HepG2 (cell line): ENCODE data around the gene ABCA3. TPM values are rescaled to one million over a fixed set of nuclear protein-coding genes. Genes with fewer than 3 reads are reported as not detected.

Source experiments
- CENPT ChIP-seq: sonication (generic); formaldehyde crosslinking; IDR thresholded peaks from 2 replicates; pipeline ENCODE4 v1.8.0; 2022; ENCODE audit warnings: low read depth, mild to moderate bottlenecking, moderate library complexity, missing genetic modification reagents
- FOXP4 ChIP-seq: sonication (generic); formaldehyde crosslinking; IDR thresholded peaks from 2 replicates; pipeline ENCODE4 v1.4.0; 2020; ENCODE audit warnings: missing genetic modification reagents
- GRHL1 ChIP-seq: sonication (generic); formaldehyde crosslinking; conservative IDR thresholded peaks from 2 replicates; pipeline ENCODE4 v1.8.0; 2022; ENCODE audit warnings: missing genetic modification reagents
- IRX3 ChIP-seq: sonication (generic); formaldehyde crosslinking; IDR thresholded peaks from 2 replicates; pipeline ENCODE4 v1.8.1; 2023; ENCODE audit warnings: mild to moderate bottlenecking, low read depth, missing genetic modification reagents, borderline replicate concordance
- PAF1 ChIP-seq: IDR thresholded peaks from 2 replicates; pipeline ENCODE4 v1.6.1; 2016; ENCODE audit warnings: missing genetic modification reagents, missing compliant biosample characterization
- PATZ1 ChIP-seq: sonication (generic); formaldehyde crosslinking; IDR thresholded peaks from 2 replicates; pipeline ENCODE4 v1.4.0; 2020; ENCODE audit warnings: missing genetic modification reagents
- RBAK ChIP-seq: sonication (generic); formaldehyde crosslinking; IDR thresholded peaks from 2 replicates; pipeline ENCODE4 v1.5.1; 2020; ENCODE audit warnings: mild to moderate bottlenecking, missing genetic modification reagents
- SNAPC4 ChIP-seq: sonication (generic); formaldehyde crosslinking; IDR thresholded peaks from 2 replicates; pipeline ENCODE4 v1.4.0; 2020; ENCODE audit warnings: mild to moderate bottlenecking, missing genetic modification reagents
- THAP8 ChIP-seq: sonication (generic); formaldehyde crosslinking; IDR thresholded peaks from 2 replicates; pipeline ENCODE4 v1.5.1; 2020; ENCODE audit warnings: missing genetic modification reagents, mild to moderate bottlenecking, borderline replicate concordance
- ZFP1 ChIP-seq: IDR thresholded peaks from 2 replicates; pipeline ENCODE4 v1.6.1; 2016
- ZFP36L2 ChIP-seq: sonication (generic); formaldehyde crosslinking; IDR thresholded peaks from 2 replicates; pipeline ENCODE4 v1.4.0; 2020; ENCODE audit warnings: missing genetic modification reagents
- ZFX ChIP-seq: sonication (generic); formaldehyde crosslinking; IDR thresholded peaks from 2 replicates; pipeline ENCODE4 v1.4.0; 2020; ENCODE audit warnings: mild to moderate bottlenecking, low read depth, missing genetic modification reagents, moderate library complexity
- ZNF33A ChIP-seq: sonication (generic); formaldehyde crosslinking; IDR thresholded peaks from 2 replicates; pipeline ENCODE4 v1.5.1; 2020; ENCODE audit warnings: missing genetic modification reagents, mild to moderate bottlenecking, moderate library complexity, borderline replicate concordance
- polyA plus RNA-seq, 8 experiments: library from polyadenylated mRNA; depleted of rRNA in 3 of 8; stranded (reverse) in 7 of 8; unstranded in 1 of 8; fragments of >200 nt; fragmentation: Illumina TruSeq in 4 of 8; extraction: Trizol in 4 of 8; gene quantifications; 2 replicates each; pipeline versions ENCODE4 v1.2.1 to v1.2.3, GENCODE V29; 2011 to 2016; ENCODE audit warnings: low read depth in 4 of 8, missing spikeins in 1 of 8, mixed read lengths in 1 of 8; ENCODE audit not compliant: insufficient read depth in 1 of 8
- total RNA-seq, 5 experiments: library from RNA; depleted of rRNA; stranded (reverse); fragments of >200 nt; fragmentation: Illumina TruSeq; extraction: Trizol; gene quantifications; 2 replicates each; pipeline ENCODE4 v1.2.3, GENCODE V29; 2016; ENCODE audit warnings: low read depth in 1 of 5
- TF ChIP-seq, protein P1 (sequence below): sonication (generic); formaldehyde crosslinking; IDR thresholded peaks from 2 replicates; pipeline ENCODE4 v1.8.1; 2023; ENCODE audit warnings: missing genetic modification reagents, inconsistent platforms, borderline replicate concordance

Gene ABCA3
- total and polyA plus RNA-seq, 2 of the 13 experiments (the other 11 are each of a cell fraction or from before 2014, with no cell fraction given), result 0.60 to 1.5 TPM

DNA sequence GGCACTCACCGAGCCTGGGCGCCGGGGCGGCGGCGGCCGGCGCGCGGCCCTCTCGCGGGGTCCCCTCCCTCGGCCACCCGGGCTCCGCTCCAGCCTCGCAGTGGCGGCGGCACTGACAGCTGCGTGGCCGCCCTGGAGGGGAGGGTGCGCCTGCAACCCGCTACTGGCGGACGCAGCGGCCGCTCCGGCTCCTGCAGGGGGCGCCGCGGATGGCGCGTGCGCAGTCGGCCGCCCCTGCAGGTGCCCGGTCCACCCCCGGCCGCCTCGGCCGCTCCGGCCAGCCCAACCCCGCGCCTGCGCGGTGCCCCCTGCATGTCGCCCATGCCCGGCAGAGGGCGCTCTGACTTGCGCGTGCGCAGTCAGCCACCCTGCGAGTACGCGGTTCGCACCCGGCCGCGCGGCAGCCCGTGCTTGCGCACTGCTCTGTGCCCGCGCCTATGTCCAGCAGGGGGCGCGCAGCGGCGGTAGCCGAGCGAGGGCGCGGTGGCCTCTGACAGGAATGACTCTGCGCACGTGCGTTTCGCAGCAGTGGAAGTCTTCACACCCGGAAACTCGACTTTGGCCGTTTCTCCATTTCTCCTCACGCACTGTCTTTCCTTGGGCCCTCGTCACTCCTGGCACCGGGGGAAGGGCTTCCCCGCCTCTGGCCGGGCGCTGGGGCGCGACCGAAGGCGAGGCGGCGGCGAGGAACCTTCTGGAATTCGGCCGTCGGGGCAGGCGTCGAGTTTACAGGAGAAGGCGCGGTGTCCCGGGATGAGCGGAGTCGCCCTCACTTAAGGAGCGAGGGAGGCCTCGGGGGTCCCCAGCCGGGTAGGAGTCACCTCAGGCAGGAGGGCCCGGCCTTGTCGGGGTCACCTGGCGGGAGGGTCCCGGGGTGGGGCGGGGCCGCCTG lies at the start of gene ABCA3 (continued):
- TF ChIP-seq PATZ1 (CRISPR knock-in tag) (peak; percentile 34), ZNF33A (no peak), RBAK (CRISPR knock-in tag) (no peak), SNAPC4 (CRISPR knock-in tag) (no peak), ZFP36L2 (CRISPR knock-in tag) (peak; percentile 65; the same call in 1 of the 2 replicates), IRX3 (CRISPR knock-in tag) (peak; percentile 96), ZFX (peak; percentile 80), GRHL1 (CRISPR knock-in tag) (no peak), ZFP1 (CRISPR knock-in tag) (0 out of 2 replicates have a peak, but pooled peaks have one; percentile 41), PAF1 (CRISPR knock-in tag) (no peak), CENPT (CRISPR knock-in tag) (peak; percentile 92; the same call in 1 of the 2 replicates), FOXP4 (CRISPR knock-in tag) (peak; percentile 74), THAP8 (peak; percentile 55; the same call in 1 of the 2 replicates)
- TF ChIP-seq, protein P1, sequence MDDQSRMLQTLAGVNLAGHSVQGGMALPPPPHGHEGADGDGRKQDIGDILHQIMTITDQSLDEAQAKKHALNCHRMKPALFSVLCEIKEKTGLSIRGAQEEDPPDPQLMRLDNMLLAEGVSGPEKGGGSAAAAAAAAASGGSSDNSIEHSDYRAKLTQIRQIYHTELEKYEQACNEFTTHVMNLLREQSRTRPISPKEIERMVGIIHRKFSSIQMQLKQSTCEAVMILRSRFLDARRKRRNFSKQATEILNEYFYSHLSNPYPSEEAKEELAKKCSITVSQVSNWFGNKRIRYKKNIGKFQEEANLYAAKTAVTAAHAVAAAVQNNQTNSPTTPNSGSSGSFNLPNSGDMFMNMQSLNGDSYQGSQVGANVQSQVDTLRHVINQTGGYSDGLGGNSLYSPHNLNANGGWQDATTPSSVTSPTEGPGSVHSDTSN (CRISPR knock-in tag), result peak; percentile 86
